Neuronal stem cell (in vitro differentiated cells): ENCODE data around the gene ROBO3.

ENCODE experiments used
- DNase-seq: peaks from one replicate; pipeline ENCODE4 v3.0.0-alpha.2; 2013; ENCODE audit warnings: low spot score
- H2AFZ ChIP-seq: one replicate; pipeline ENCODE4 v1.6.1; 2013; ENCODE audit warnings: mild to moderate bottlenecking, low read length, inconsistent platforms
- H2AK5ac ChIP-seq: 2 replicates; pipeline ENCODE4 v1.6.1; 2013; ENCODE audit warnings: low read depth, mild to moderate bottlenecking, inconsistent platforms, low read length, moderate library complexity, mixed read lengths
- H2BK120ac ChIP-seq: 2 replicates; pipeline ENCODE4 v1.6.1; 2013; ENCODE audit warnings: low read depth, mild to moderate bottlenecking, inconsistent platforms, low read length, moderate library complexity, mixed read lengths
- H2BK12ac ChIP-seq: one replicate; pipeline ENCODE4 v1.6.1; 2013; ENCODE audit warnings: low read length, inconsistent platforms
- H2BK15ac ChIP-seq: 2 replicates; pipeline ENCODE4 v1.6.1; 2013; ENCODE audit warnings: mild to moderate bottlenecking, low read length, inconsistent platforms, mixed read lengths
- H2BK5ac ChIP-seq: one replicate; pipeline ENCODE4 v1.6.1; 2013; ENCODE audit warnings: inconsistent platforms, mild to moderate bottlenecking, low read length, moderate library complexity
- H3K14ac ChIP-seq: one replicate; pipeline ENCODE4 v1.6.1; 2013; ENCODE audit warnings: low read length, inconsistent platforms
- H3K18ac ChIP-seq: 2 replicates; pipeline ENCODE4 v1.6.1; 2013; ENCODE audit warnings: low read length, inconsistent platforms
- H3K23ac ChIP-seq: 2 replicates; pipeline ENCODE4 v1.6.1; 2013; ENCODE audit warnings: low read depth, mild to moderate bottlenecking, mixed read lengths, low read length, inconsistent platforms; ENCODE audit not compliant: poor library complexity
- H3K27ac ChIP-seq: replicated peaks from 3 replicates; pipeline ENCODE4 v1.5.1; 2013; ENCODE audit warnings: low read length, inconsistent platforms
- H3K27me3 ChIP-seq, 3 experiments: 2 replicates each; pipeline ENCODE4 v1.6.1; 2013; ENCODE audit warnings: low read length in 3 of 3, mild to moderate bottlenecking in 2 of 3, inconsistent platforms in 1 of 3, low read depth in 1 of 3, mixed read lengths in 1 of 3, moderate library complexity in 1 of 3; ENCODE audit not compliant: control insufficient read depth in 3 of 3, insufficient read depth in 3 of 3
- H3K36me3 ChIP-seq, 2 donors: replicated peaks in 1 of 2; 2 replicates each; pipeline ENCODE4 v1.6.1; 2013; ENCODE audit warnings: low read length in 2 of 2; ENCODE audit not compliant: control insufficient read depth in 2 of 2, insufficient read depth in 2 of 2
- H3K4ac ChIP-seq: 2 replicates; pipeline ENCODE4 v1.6.1; 2013; ENCODE audit warnings: inconsistent platforms, mild to moderate bottlenecking, low read length, moderate library complexity
- H3K4me1 ChIP-seq, 2 donors: 1 replicate in 1 of 2; 2 replicates in 1 of 2; pipeline ENCODE4 v1.6.1; 2013; ENCODE audit warnings: low read length in 2 of 2, low read depth in 1 of 2; ENCODE audit not compliant: control insufficient read depth in 2 of 2, insufficient read depth in 1 of 2
- H3K4me2 ChIP-seq: one replicate; pipeline ENCODE4 v1.6.1; 2013; ENCODE audit warnings: mild to moderate bottlenecking, low read length, inconsistent platforms; ENCODE audit not compliant: insufficient read depth, poor library complexity, severe bottlenecking
- H3K4me3 ChIP-seq, 2 donors: 2 replicates each; pipeline ENCODE4 v1.5.1; 2013; ENCODE audit warnings: low read length in 2 of 2, mild to moderate bottlenecking in 2 of 2, inconsistent platforms in 1 of 2, moderate library complexity in 1 of 2
- H3K79me1 ChIP-seq: one replicate; pipeline ENCODE4 v1.6.1; 2013; ENCODE audit warnings: low read depth, mild to moderate bottlenecking, inconsistent platforms, low read length, moderate library complexity
- H3K9ac ChIP-seq: one replicate; pipeline ENCODE4 v1.6.1; 2013; ENCODE audit warnings: mild to moderate bottlenecking, low read depth, low read length, inconsistent platforms; ENCODE audit not compliant: poor library complexity
- H3K9me3 ChIP-seq, 2 donors: replicated peaks in 1 of 2; 2 replicates each; pipeline versions ENCODE3 to v1.6.1; 2013; ENCODE audit warnings: low read length in 2 of 2, mild to moderate bottlenecking in 2 of 2, inconsistent platforms in 1 of 2, low read depth in 1 of 2, mixed read lengths in 1 of 2, moderate library complexity in 1 of 2; ENCODE audit not compliant: control insufficient read depth in 2 of 2, insufficient read depth in 1 of 2
- H4K8ac ChIP-seq: one replicate; pipeline ENCODE4 v1.6.1; 2013; ENCODE audit warnings: low read depth, mild to moderate bottlenecking, inconsistent platforms, low read length, moderate library complexity
- H4K91ac ChIP-seq: one replicate; pipeline ENCODE4 v1.6.1; 2013; ENCODE audit warnings: low read length, low read depth, mild to moderate bottlenecking, inconsistent platforms; ENCODE audit not compliant: poor library complexity
- WGBS, 2 donors: extraction: QIAGEN DNeasy Blood & Tissue Kit; methylation state at CpG; one replicate each; pipeline ENCODE4 v1.1.7; 2013; ENCODE audit warnings: missing lambda C conversion rate in 2 of 2, mixed read lengths in 1 of 2; ENCODE audit not compliant: insufficient read length in 2 of 2, insufficient replicate concordance in 1 of 2; ENCODE audit errors: extremely low coverage in 2 of 2; 5-methylcytosine and 5-hydroxymethylcytosine counted together

The ROBO3 gene

DNA sequence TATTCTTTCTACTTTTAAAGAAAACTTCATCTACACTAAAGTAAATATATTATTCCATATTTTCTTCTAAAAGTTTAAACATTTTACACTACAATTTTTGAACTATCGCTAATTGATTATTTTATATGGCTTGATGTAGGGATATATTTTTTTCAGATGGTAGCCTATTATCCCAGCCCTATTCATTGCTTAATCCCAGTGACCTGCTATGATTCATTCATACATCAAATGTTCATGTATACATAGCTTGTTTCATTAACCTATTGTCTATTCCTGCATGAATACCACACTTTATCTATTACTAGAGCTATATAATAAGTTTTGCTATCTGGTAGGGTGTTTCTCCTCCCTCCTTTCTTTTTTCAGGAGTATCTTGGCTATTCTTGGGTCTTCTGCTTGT is 37.4 kb downstream of the ROBO3 start:
- Histone ChIP-seq H3K4me3 (no peak overlapping the region), H2BK5ac (no peak overlapping the region)

DNA sequence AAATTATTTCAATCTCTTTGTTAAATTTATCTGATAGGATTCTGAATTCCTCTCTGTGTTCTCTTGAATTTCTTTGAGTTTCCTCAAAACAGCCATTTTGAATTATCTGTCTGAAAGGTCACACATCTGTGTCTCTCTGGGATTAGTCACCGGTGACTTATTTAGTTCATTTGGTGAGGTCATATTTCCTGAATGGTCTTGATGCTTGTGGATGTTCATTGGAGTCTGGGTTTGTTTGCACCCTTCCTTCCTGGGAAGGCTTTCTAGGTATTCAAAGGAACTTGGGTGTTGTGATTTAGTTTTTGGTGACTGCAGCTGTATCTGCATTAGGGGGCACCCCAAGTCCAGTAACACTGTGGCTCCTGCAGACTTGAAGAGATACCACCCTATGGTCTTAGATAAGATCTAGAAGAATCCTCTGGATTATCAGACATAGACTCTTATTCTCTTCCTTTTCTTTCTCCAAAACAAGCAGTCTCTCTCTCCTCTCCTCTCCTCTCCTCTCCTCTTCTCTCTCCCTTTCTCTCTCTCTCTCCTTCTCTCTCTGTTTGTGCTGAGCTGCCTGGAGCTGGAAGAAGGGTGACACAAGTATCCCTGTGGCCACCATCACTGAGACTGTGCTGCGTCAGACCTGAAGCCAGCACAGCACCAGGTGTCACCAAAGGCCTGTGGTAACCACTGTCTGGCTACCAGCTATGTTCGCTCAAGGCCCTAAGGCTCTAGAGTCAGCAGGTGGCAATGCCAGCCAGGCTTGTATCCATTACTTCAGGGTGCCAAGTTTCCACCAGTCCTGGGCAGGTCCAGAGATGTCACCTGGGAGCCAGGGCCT is 50.5 kb downstream of the ROBO3 start:
- Histone ChIP-seq H2BK12ac (no peak overlapping the region), H2BK15ac (no peak overlapping the region), H2BK5ac (no peak overlapping the region), H3K18ac (no peak overlapping the region), H2AFZ (no peak overlapping the region), H3K27me3 (peaks cover 0 to 33% (median 0%) of the 10 kb centered on the region in 3 experiments), H2BK120ac (no peak overlapping the region), H4K8ac (no peak overlapping the region), H3K79me1 (no peaks in the 10 kb centered on the region), H3K23ac (no peak overlapping the region), H3K27ac (no peak overlapping the region), H3K9me3 (no peaks in the 10 kb centered on the region), H3K4me1 (peaks cover 0 to 5% of the 10 kb centered on the region in 2 donors), H3K14ac (no peak overlapping the region), H3K4me2 (no peak overlapping the region), H3K4me3 (no peak overlapping the region), H3K9ac (no peak overlapping the region), H3K4ac (no peak overlapping the region), H3K36me3 (no peaks in the 10 kb centered on the region), H2AK5ac (no peak overlapping the region), H4K91ac (no peak overlapping the region)
- WGBS, 2 donors, result no CpG with 5 or more reads among the region's 3 CpGs
- no peak for DNase-seq

More for the DNA sequence above, 37.4 kb downstream of the ROBO3 start:
- Histone ChIP-seq H3K9me3 (no peaks in the 10 kb centered on the region), H3K27ac (no peak overlapping the region), H2AFZ (no peak overlapping the region), H3K18ac (no peak overlapping the region), H4K91ac (no peak overlapping the region), H3K9ac (no peak overlapping the region), H2BK12ac (no peak overlapping the region), H3K14ac (no peak overlapping the region), H3K27me3 (peaks cover 0 to 19% (median 0%) of the 10 kb centered on the region in 3 experiments), H2AK5ac (no peak overlapping the region), H4K8ac (no peak overlapping the region), H3K4me2 (no peak overlapping the region), H3K79me1 (no peaks in the 10 kb centered on the region), H2BK15ac (no peak overlapping the region), H2BK120ac (no peak overlapping the region), H3K4me1 (peaks cover under 1 to 8% of the 10 kb centered on the region in 2 donors), H3K36me3 (no peaks in the 10 kb centered on the region), H3K23ac (no peak overlapping the region), H3K4ac (no peak overlapping the region)
- WGBS, 2 donors, result no CpG with 5 or more reads among the region's 1 CpG
- DNase-seq, result no peak

DNA sequence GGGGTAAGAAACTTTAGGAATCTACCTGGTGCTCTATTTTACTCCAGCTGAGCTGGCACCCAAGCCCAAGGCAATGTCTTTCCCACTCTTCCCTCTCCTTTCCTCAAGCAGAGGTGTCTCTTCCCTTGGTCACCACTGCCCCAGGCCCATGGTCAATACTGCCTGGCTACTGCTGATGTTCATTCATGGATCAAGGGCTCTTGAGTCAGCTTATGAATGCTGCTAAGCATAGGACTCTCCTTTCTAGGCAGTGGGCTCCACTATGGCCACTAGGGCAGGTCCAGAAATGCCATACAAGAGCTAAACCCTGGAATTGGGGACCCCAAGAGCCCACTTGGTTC is 51.1 kb downstream of the ROBO3 start:
- Histone ChIP-seq H3K14ac (no peak overlapping the region), H3K79me1 (no peaks in the 10 kb centered on the region), H3K23ac (no peak overlapping the region), H3K9me3 (peaks cover 0 to 1% of the 10 kb centered on the region in 2 donors), H2AFZ (no peak overlapping the region), H3K9ac (no peak overlapping the region), H3K4me2 (no peak overlapping the region), H2AK5ac (no peak overlapping the region), H2BK5ac (no peak overlapping the region), H3K4ac (no peak overlapping the region), H3K36me3 (no peaks in the 10 kb centered on the region), H2BK120ac (no peak overlapping the region), H4K8ac (no peak overlapping the region), H2BK12ac (no peak overlapping the region), H3K4me3 (no peak overlapping the region), H3K18ac (no peak overlapping the region), H3K27me3 (peaks cover 0 to 39% (median under 1%) of the 10 kb centered on the region in 3 experiments), H3K4me1 (peaks cover 0 to 5% of the 10 kb centered on the region in 2 donors), H3K27ac (no peak overlapping the region), H4K91ac (no peak overlapping the region), H2BK15ac (no peak overlapping the region)
- no peak for DNase-seq

- H2BK5ac ChIP-seq, result no peak overlapping the region
- H3K9me3 ChIP-seq, result peaks cover 4 to 9% of the 10 kb centered on the region in 2 donors
- H4K8ac ChIP-seq, result no peak overlapping the region
- WGBS, 2 donors, result no CpG with 5 or more reads among the region's 6 CpGs
- no peak overlapping the region for H3K23ac ChIP-seq
- no peak overlapping the region for H3K9ac ChIP-seq
- H3K27ac ChIP-seq, result no peak overlapping the region
- H3K79me1 ChIP-seq, result no peaks in the 10 kb centered on the region
- H2BK12ac ChIP-seq, result no peak overlapping the region
- no peak overlapping the region for H2AK5ac ChIP-seq
- no peak overlapping the region for H3K14ac ChIP-seq
- H3K27me3 ChIP-seq, result peaks cover 0 to 47% (median 9%) of the 10 kb centered on the region in 3 experiments
- H2BK15ac ChIP-seq, result no peak overlapping the region
- no peak overlapping the region for H2BK120ac ChIP-seq
- no peak overlapping the region for H3K4me3 ChIP-seq
- no peak overlapping the region for H4K91ac ChIP-seq
- H3K4me1 ChIP-seq, result peaks cover 0 to 6% of the 10 kb centered on the region in 2 donors
- H2AFZ ChIP-seq, result no peak overlapping the region
- no peak for DNase-seq
- H3K36me3 ChIP-seq, result no peaks in the 10 kb centered on the region
- no peak overlapping the region for H3K4ac ChIP-seq
- H3K18ac ChIP-seq, result no peak overlapping the region
- no peak overlapping the region for H3K4me2 ChIP-seq
Measured at GRCh38 chr11:124917115-124917637, 51.9 kb downstream of the ROBO3 start.
